ENCODE results near the gene SCP2. TPM values are rescaled to one million over a fixed set of nuclear protein-coding genes. Genes with fewer than 3 reads are reported as not detected.

SCP2 gene
- polyA plus RNA-seq, 1 of the 3 experiments (the other 2 are of a cell fraction), result 49.5 TPM

GRCh38 chr1:53091841-53092645 is 165.0 kb downstream of the SCP2 start:
- ChIA-PET POLR2A (no interaction called here), CTCF (interaction anchor here (1.0 to 1.3 kb wide), 3 partner anchors 10 to 90 kb away, joined by 3 to 5 read pairs (median 4); no protein-coding TSS in a partner anchor)
- H3F3A ChIP-seq (replicated peaks; ENCODE audit: insufficient read depth), result no peaks in the 10 kb centered on the region
- H3K79me2 ChIP-seq (ENCODE audit: insufficient read depth), result no peaks in the 10 kb centered on the region
- no peaks in the 10 kb centered on the region for H3K9me2 ChIP-seq
- no peaks in the 10 kb centered on the region for H3K27me3 ChIP-seq (ENCODE audit: insufficient read depth)
- TF ChIP-seq IRF3 (IDR thresholded peaks at IDR 0.05; ENCODE audit: low read depth, low read length), result no peak
- no peak for TF ChIP-seq RAD21 (IDR thresholded peaks at IDR 0.05; ENCODE audit: low read length)
- TF ChIP-seq SMC3 (IDR thresholded peaks at IDR 0.05; ENCODE audit: low read depth, low read length), result no peak
- no peak for TF ChIP-seq NRF1 (IDR thresholded peaks at IDR 0.05; ENCODE audit: low read depth, low read length)
- no peak for TF ChIP-seq EZH2phosphoT487 (IDR thresholded peaks at IDR 0.05; ENCODE audit: borderline replicate concordance, low read depth)
- TF ChIP-seq MAX (IDR thresholded peaks at IDR 0.05; ENCODE audit: low read depth), result no peak
- no peak for TF ChIP-seq USF2 (IDR thresholded peaks at IDR 0.05; ENCODE audit: borderline replicate concordance, low read depth, low read length)
- TF ChIP-seq TEAD4 (IDR thresholded peaks at IDR 0.05; ENCODE audit: borderline replicate concordance, insufficient read depth), result no peak
- TF ChIP-seq, protein P1, sequence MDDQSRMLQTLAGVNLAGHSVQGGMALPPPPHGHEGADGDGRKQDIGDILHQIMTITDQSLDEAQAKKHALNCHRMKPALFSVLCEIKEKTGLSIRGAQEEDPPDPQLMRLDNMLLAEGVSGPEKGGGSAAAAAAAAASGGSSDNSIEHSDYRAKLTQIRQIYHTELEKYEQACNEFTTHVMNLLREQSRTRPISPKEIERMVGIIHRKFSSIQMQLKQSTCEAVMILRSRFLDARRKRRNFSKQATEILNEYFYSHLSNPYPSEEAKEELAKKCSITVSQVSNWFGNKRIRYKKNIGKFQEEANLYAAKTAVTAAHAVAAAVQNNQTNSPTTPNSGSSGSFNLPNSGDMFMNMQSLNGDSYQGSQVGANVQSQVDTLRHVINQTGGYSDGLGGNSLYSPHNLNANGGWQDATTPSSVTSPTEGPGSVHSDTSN (IDR thresholded peaks at IDR 0.05), result no peak
- TF ChIP-seq, protein P2, sequence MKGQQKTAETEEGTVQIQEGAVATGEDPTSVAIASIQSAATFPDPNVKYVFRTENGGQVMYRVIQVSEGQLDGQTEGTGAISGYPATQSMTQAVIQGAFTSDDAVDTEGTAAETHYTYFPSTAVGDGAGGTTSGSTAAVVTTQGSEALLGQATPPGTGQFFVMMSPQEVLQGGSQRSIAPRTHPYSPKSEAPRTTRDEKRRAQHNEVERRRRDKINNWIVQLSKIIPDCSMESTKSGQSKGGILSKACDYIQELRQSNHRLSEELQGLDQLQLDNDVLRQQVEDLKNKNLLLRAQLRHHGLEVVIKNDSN (IDR thresholded peaks at IDR 0.05; ENCODE audit: borderline replicate concordance, low read depth), result no peak
- TF ChIP-seq, protein P3, sequence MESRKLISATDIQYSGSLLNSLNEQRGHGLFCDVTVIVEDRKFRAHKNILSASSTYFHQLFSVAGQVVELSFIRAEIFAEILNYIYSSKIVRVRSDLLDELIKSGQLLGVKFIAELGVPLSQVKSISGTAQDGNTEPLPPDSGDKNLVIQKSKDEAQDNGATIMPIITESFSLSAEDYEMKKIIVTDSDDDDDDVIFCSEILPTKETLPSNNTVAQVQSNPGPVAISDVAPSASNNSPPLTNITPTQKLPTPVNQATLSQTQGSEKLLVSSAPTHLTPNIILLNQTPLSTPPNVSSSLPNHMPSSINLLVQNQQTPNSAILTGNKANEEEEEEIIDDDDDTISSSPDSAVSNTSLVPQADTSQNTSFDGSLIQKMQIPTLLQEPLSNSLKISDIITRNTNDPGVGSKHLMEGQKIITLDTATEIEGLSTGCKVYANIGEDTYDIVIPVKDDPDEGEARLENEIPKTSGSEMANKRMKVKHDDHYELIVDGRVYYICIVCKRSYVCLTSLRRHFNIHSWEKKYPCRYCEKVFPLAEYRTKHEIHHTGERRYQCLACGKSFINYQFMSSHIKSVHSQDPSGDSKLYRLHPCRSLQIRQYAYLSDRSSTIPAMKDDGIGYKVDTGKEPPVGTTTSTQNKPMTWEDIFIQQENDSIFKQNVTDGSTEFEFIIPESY (IDR thresholded peaks at IDR 0.05; ENCODE audit: borderline replicate concordance, low read depth), result no peak
- TF ChIP-seq ELF1 (IDR thresholded peaks at IDR 0.05), result no peak
- no peak for TF ChIP-seq SIN3A (IDR thresholded peaks at IDR 0.05; ENCODE audit: borderline replicate concordance, low read depth, low read length)
- TF ChIP-seq CHD2 (IDR thresholded peaks at IDR 0.05; ENCODE audit: low read length, partially characterized antibody), result no peak
- TF ChIP-seq MEF2A (IDR thresholded peaks at IDR 0.05; ENCODE audit: borderline replicate concordance, low read depth), result no peak
- no peak for TF ChIP-seq NFIC (IDR thresholded peaks at IDR 0.05; ENCODE audit: borderline replicate concordance)
- TF ChIP-seq RCOR1 (IDR thresholded peaks at IDR 0.05; ENCODE audit: low read length), result no peak
- H3K4me1 ChIP-seq (ENCODE audit: control insufficient read depth in 1 of 2, insufficient read depth in 2 of 2, low read depth in 1 of 2, low read length in 1 of 2), result peaks cover 3 to 10% of the 10 kb centered on the region in 2 experiments; a peak in 1 of 4 replicates
- H3K4me3 ChIP-seq (ENCODE audit: low read depth in 2 of 2, low read length in 1 of 2), result no peak overlapping the region
- no peak for DNase-seq
- H3K36me3 ChIP-seq (replicated peaks in 1 of 2; ENCODE audit: control insufficient read depth in 1 of 2, insufficient read depth in 2 of 2, low read length in 1 of 2), result no peaks in the 10 kb centered on the region
- H3K27ac ChIP-seq (ENCODE audit: low read depth in 2 of 2, low read length in 1 of 2), result no peak overlapping the region
- no peak overlapping the region for H3K9ac ChIP-seq
- 84% methylated on average over 11 of the region's 26 CpGs for WGBS (ENCODE audit: low lambda C conversion rate)
- no peaks in the 10 kb centered on the region for H3K9me3 ChIP-seq
- no peaks in the 10 kb centered on the region for H4K20me1 ChIP-seq (ENCODE audit: insufficient read depth)
- H2AFZ ChIP-seq (ENCODE audit: low read depth), result no peak overlapping the region
- no peak overlapping the region for H3K4me2 ChIP-seq

Data from SK-N-SH (cell line).